IPS-11a (cell line): ENCODE measurements around the gene OR4D10.

ENCODE experiments used
- H3K4me3 ChIP-seq: one replicate; pipeline ENCODE4 v1.5.1; 2013; ENCODE audit warnings: low read depth, low read length, control low read depth

The OR4D10 gene

DNA sequence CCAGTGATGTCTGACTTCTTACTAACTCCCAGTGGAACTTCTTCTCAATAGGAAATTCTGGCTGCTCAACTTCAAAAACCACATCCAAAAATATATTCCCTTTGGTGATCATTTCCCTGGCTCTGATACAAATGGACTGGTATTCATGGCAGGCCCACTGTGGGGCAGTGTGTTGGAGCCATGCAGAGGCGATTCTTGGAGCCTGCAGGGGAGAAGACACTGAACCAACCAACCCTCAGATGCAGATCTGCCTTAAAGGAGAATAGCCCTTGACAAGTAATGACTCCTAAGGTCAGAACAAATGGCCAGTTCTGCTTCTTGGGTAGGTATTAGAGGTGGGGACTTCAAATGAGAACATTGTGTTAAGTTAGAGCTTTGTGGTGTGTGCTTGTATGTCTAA lies 50.4 kb downstream of the OR4D10 start:
- H3K4me3 ChIP-seq: no peak overlapping the region

DNA sequence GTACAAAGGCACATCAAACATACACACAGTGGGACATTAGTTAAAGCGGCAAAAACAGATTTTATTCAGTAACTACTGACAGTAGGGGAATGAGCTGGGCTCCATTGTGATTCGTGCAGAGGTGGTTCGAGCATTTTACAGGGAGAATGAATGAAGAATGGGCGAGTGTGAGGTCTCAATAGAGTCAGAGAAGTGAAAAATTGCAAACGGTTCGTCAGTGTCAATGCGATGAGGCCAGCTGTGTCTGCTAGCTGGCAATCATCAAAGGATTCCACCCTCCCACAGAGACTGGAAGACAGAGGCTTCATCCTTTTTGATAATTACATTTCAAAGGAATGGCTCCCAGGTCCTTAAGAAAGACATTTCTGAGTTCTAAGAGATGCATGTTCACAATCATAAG lies 55.6 kb downstream of the OR4D10 start:
- no peak overlapping the region for H3K4me3 ChIP-seq
